Lower leg skin (tissue), 3 donors: Measurements from ENCODE around the gene BABAM2.

Experiments used
- POLR2A ChIP-seq, 2 donors: fragments of 450-650 bp; IDR thresholded peaks; one replicate each; pipeline ENCODE4 v1.6.1; 2016 to 2017; ENCODE audit warnings: antibody characterized with exemption in 2 of 2, mild to moderate bottlenecking in 1 of 2, moderate library complexity in 1 of 2
- TF ChIP-seq, protein P1 (sequence below), 3 donors: fragments of 450-650 bp; IDR thresholded peaks; one replicate each; pipeline ENCODE4 v1.5.1; 2016; ENCODE audit warnings: antibody characterized with exemption in 3 of 3, mild to moderate bottlenecking in 3 of 3, moderate library complexity in 2 of 3

DNA sequence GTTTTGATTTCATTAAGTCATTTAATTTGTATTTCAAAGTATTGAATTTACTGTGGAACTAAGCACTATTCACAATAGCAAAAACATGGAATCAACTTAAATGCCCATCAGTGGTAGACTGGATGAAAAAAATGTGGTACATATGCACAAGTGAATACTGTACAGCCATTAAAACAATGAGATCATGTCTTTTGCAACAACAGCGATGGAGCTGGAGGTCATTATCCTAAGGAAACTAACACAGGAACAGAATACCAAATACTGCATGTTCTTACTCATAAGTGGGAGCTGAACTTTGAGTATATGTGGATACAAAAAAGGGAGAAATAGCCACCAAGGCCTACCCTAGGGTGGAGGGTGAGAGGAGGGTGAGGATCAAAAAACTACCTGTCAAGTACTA, 164.4 kb downstream of the BABAM2 start:
- TF ChIP-seq POLR2A (IDR thresholded peaks at IDR 0.05) = no peak
- TF ChIP-seq, protein P1, sequence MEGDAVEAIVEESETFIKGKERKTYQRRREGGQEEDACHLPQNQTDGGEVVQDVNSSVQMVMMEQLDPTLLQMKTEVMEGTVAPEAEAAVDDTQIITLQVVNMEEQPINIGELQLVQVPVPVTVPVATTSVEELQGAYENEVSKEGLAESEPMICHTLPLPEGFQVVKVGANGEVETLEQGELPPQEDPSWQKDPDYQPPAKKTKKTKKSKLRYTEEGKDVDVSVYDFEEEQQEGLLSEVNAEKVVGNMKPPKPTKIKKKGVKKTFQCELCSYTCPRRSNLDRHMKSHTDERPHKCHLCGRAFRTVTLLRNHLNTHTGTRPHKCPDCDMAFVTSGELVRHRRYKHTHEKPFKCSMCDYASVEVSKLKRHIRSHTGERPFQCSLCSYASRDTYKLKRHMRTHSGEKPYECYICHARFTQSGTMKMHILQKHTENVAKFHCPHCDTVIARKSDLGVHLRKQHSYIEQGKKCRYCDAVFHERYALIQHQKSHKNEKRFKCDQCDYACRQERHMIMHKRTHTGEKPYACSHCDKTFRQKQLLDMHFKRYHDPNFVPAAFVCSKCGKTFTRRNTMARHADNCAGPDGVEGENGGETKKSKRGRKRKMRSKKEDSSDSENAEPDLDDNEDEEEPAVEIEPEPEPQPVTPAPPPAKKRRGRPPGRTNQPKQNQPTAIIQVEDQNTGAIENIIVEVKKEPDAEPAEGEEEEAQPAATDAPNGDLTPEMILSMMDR (IDR thresholded peaks at IDR 0.05) = no peak
